ENCODE results near the gene PTCH2. TPM values are rescaled to one million over a fixed set of nuclear protein-coding genes. Genes with fewer than 3 reads are reported as not detected.

Gene PTCH2
- total and polyA plus RNA-seq, 2 donors from 2014 or later, result 0.24 to 1.2 TPM

GRCh38 chr1:44884746-44885145 lies 41.7 kb upstream of the PTCH2 start:
- no peak for FAIRE-seq
- H3K36me3 ChIP-seq (ENCODE audit: control insufficient read depth in 2 of 3, insufficient read depth in 3 of 3, low read length in 3 of 3), result no peaks in the 10 kb centered on the region
- H3K27ac ChIP-seq (ENCODE audit: low read depth in 2 of 2, low read length in 2 of 2), result no peak overlapping the region
- intact Hi-C loops (cut with DNase I), result no loop called here
- TF ChIP-seq CTCF (IDR thresholded peaks at IDR 0.05; ENCODE audit: borderline replicate concordance, extremely low read depth, insufficient read depth), result no peak
- no peaks in the 10 kb centered on the region for H3K27me3 ChIP-seq (ENCODE audit: control insufficient read depth, insufficient read depth, low read length)
- H3K4me3 ChIP-seq (ENCODE audit: low read length in 3 of 3), result no peak overlapping the region
- H3K9me3 ChIP-seq (ENCODE audit: control insufficient read depth in 2 of 3, insufficient read depth in 1 of 3, low read length in 3 of 3), result no peaks in the 10 kb centered on the region
- no peak overlapping the region for H3K9ac ChIP-seq (ENCODE audit: low read length in 3 of 3)
- no peaks in the 10 kb centered on the region for H3K4me1 ChIP-seq (ENCODE audit: control insufficient read depth in 2 of 3, insufficient read depth in 2 of 3, low read depth in 1 of 3, low read length in 3 of 3)
- DNase-seq, result peak in 1 of 5 donors; percentile 25

DNA sequence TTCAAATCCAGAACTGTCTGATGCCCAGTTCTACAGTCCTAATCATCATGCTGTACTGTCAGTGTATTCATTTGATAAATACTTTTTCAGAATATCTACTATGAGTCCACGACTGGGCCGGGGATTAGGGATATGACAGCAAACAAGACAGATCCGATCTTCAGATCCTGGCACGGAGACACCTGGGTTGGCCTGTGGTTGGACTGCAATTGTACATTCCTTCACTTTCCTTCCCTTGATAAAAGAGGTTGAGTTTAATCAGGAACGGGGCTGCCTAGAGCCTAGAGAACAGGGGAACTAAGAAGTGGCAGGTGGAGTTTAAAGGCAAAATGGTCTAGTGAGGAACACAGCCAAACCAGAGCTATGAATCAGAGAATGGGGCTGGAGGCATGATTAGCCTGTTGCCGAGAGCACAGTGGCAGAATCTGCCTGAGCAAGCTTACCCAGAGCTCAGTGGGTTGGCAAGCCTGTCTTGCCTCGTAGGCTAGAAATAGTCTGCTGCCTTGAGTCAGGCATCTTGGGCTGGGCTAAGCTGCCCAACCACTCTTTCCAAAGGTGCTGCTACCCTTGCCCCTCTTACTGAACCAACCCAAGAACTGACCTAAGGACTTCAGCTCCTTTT lies 38.1 kb upstream of the PTCH2 start:
- H3K9me3 ChIP-seq (ENCODE audit: control insufficient read depth in 2 of 3, insufficient read depth in 1 of 3, low read length in 3 of 3), result no peaks in the 10 kb centered on the region
- peaks cover 0 to 9% (median 0%) of the 10 kb centered on the region in 3 donors for H3K36me3 ChIP-seq (ENCODE audit: control insufficient read depth in 2 of 3, insufficient read depth in 3 of 3, low read length in 3 of 3)
- H3K27me3 ChIP-seq (ENCODE audit: control insufficient read depth, insufficient read depth, low read length), result no peaks in the 10 kb centered on the region
- no peak for TF ChIP-seq CTCF (IDR thresholded peaks at IDR 0.05; ENCODE audit: borderline replicate concordance, extremely low read depth, insufficient read depth)
- no peaks in the 10 kb centered on the region for H3K4me1 ChIP-seq (ENCODE audit: control insufficient read depth in 2 of 3, insufficient read depth in 2 of 3, low read depth in 1 of 3, low read length in 3 of 3)
- FAIRE-seq (no peak), DNase-seq (no peak)
- H3K27ac ChIP-seq (ENCODE audit: low read depth in 2 of 2, low read length in 2 of 2), result no peak overlapping the region
- no peak overlapping the region for H3K4me3 ChIP-seq (ENCODE audit: low read length in 3 of 3)
- intact Hi-C loops (cut with DNase I), result no loop called here
- H3K9ac ChIP-seq (ENCODE audit: low read length in 3 of 3), result no peak overlapping the region

- H3K27me3 ChIP-seq (ENCODE audit: control insufficient read depth, insufficient read depth, low read length), result no peaks in the 10 kb centered on the region
- no peak overlapping the region for H3K9ac ChIP-seq (ENCODE audit: low read length in 3 of 3)
- H3K36me3 ChIP-seq (ENCODE audit: control insufficient read depth in 2 of 3, insufficient read depth in 3 of 3, low read length in 3 of 3), result peaks cover 0 to 10% (median 3%) of the 10 kb centered on the region in 3 donors
- FAIRE-seq, result no peak
- H3K4me1 ChIP-seq (ENCODE audit: control insufficient read depth in 2 of 3, insufficient read depth in 2 of 3, low read depth in 1 of 3, low read length in 3 of 3), result no peaks in the 10 kb centered on the region
- no peaks in the 10 kb centered on the region for H3K9me3 ChIP-seq (ENCODE audit: control insufficient read depth in 2 of 3, insufficient read depth in 1 of 3, low read length in 3 of 3)
- TF ChIP-seq CTCF (IDR thresholded peaks at IDR 0.05; ENCODE audit: borderline replicate concordance, extremely low read depth, insufficient read depth), result no peak
- no peak overlapping the region for H3K27ac ChIP-seq (ENCODE audit: low read depth in 2 of 2, low read length in 2 of 2)
- DNase-seq, result no peak
- H3K4me3 ChIP-seq (ENCODE audit: low read length in 3 of 3), result no peak overlapping the region
- intact Hi-C loops (cut with DNase I), result no loop called here
These were observed 31.1 kb upstream of the PTCH2 start for GRCh38 chr1:44874155-44874554.

DNA sequence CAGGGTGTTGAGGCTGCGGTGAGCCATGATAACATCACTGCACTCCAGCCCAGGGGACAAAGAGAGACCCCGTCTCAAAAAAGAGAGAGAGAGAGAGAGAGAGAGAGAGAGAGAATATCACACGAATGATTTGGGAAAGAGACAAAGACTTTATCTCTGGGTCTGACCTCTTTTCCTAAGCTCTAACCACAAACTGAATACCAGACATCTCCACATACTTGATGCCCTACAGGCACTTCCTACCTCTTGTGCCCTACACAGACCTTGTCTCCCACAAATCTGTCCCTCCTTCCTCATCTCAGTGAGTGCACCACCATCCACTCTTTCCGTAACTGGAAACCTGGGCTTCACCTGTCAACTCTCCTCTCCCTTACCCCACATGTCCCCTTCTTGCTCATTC lies 27.0 kb upstream of the PTCH2 start:
- H3K36me3 ChIP-seq (ENCODE audit: control insufficient read depth in 2 of 3, insufficient read depth in 3 of 3, low read length in 3 of 3), result peaks cover 0 to 4% (median 3%) of the 10 kb centered on the region in 3 donors

More for the DNA sequence above, 27.0 kb upstream of the PTCH2 start:
- no peaks in the 10 kb centered on the region for H3K9me3 ChIP-seq (ENCODE audit: control insufficient read depth in 2 of 3, insufficient read depth in 1 of 3, low read length in 3 of 3)
- H3K27me3 ChIP-seq (ENCODE audit: control insufficient read depth, insufficient read depth, low read length), result no peaks in the 10 kb centered on the region
- no peak overlapping the region for H3K27ac ChIP-seq (ENCODE audit: low read depth in 2 of 2, low read length in 2 of 2)
- H3K9ac ChIP-seq (ENCODE audit: low read length in 3 of 3), result no peak overlapping the region
- DNase-seq (no peak), FAIRE-seq (no peak)
- intact Hi-C loops (cut with DNase I), result no loop called here
- no peak overlapping the region for H3K4me3 ChIP-seq (ENCODE audit: low read length in 3 of 3)
- no peak for TF ChIP-seq CTCF (IDR thresholded peaks at IDR 0.05; ENCODE audit: borderline replicate concordance, extremely low read depth, insufficient read depth)
- H3K4me1 ChIP-seq (ENCODE audit: control insufficient read depth in 2 of 3, insufficient read depth in 2 of 3, low read depth in 1 of 3, low read length in 3 of 3), result no peaks in the 10 kb centered on the region

Data from kidney (tissue), 14 donors.